Activated CD4-positive, alpha-beta memory T cell treated with anti-CD3 and anti-CD28 coated beads for 36 hours (primary cell): ENCODE results near the gene NDRG2. TPM values are rescaled to one million over a fixed set of nuclear protein-coding genes. Genes with fewer than 3 reads are reported as not detected.
"Not testable (repeated sequence)": the region's sequence is repeated elsewhere in the genome, so short reads cannot be mapped to it uniquely, and the experiment has no call there.

Source experiments
- CTCF ChIA-PET: fragments of 350-600 bp; sonication (Branson Sonifier 250); formaldehyde crosslinking; loops from one replicate; lab custom pipeline; 2021; ENCODE audit warnings: antibody characterized with exemption, inconsistent platforms; lab: Charles Lee
- POLR2A ChIA-PET: fragments of 350-600 bp; sonication (Branson Sonifier 250); formaldehyde crosslinking; loops from one replicate; lab custom pipeline; 2021; ENCODE audit warnings: antibody characterized with exemption; lab: Charles Lee
- DNase-seq: peaks from one replicate; pipeline ENCODE4 v3.0.0-alpha.2; 2020
- H3K27ac Mint-ChIP-seq: one replicate; pipeline ENCODE4 v1.8.0; 2021; ENCODE audit warnings: mixed read lengths
- H3K27me3 Mint-ChIP-seq: one replicate; pipeline ENCODE4 v1.8.0; 2021; ENCODE audit warnings: mixed read lengths
- H3K36me3 Mint-ChIP-seq: one replicate; pipeline ENCODE4 v1.8.0; 2021; ENCODE audit warnings: mixed read lengths
- H3K4me1 Mint-ChIP-seq: one replicate; pipeline ENCODE4 v1.8.0; 2021; ENCODE audit warnings: low read depth, mixed read lengths
- H3K4me3 Mint-ChIP-seq: one replicate; pipeline ENCODE4 v1.8.0; 2021; ENCODE audit warnings: mild to moderate bottlenecking, mixed read lengths
- H3K9me3 Mint-ChIP-seq: one replicate; pipeline ENCODE4 v1.8.0; 2021; ENCODE audit warnings: mixed read lengths
- intact Hi-C: fragments of 100-400 bp; cut with micrococcal nuclease; formaldehyde crosslinking; loops from one replicate; pipeline ENCODE4 v1.15.1; 2023
- total RNA-seq, 2 experiments: library from RNA; stranded (reverse); gene quantifications; one replicate each; pipeline ENCODE4 v1.2.3, GENCODE V29; 2021

NDRG2 gene
- total RNA-seq, 2 experiments from 2014 or later: 7.7 to 9.6 TPM

DNA sequence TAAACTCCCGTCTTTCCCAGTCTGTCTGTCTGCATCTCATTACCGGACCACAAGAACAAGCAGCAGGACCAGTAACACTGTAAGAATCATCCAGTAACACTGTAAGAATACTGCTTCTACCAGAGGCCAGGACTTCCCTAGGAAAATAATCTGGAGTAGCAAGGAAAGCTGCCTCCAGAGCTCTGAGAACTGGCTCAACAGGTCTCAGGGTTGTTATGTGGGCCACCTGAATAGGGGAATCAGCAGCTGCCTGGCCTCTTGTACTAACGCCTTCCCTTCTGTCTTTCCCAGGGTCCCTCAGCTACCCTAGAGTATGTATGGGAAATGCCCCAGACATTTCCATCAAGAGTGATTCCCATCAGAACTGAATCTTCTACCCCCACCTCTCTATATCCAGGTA lies 26.7 kb downstream of the NDRG2 start:
- Mint-ChIP-seq H3K9me3 (no peaks in the 10 kb centered on the region), H3K27me3 (no peaks in the 10 kb centered on the region), H3K36me3 (peaks cover 31% of the 10 kb centered on the region), H3K4me3 (no peak overlapping the region), H3K4me1 (peaks cover 9% of the 10 kb centered on the region), H3K27ac (no peak overlapping the region)
- POLR2A ChIA-PET: no interaction called here
- CTCF ChIA-PET: interaction anchor here (0.7 to 9.0 kb wide), 4 partner anchors 16 to 37 kb away, joined by 3 to 70 read pairs (median 12); no protein-coding TSS in a partner anchor
- no peak for DNase-seq
- intact Hi-C loops: no loop called here

DNA sequence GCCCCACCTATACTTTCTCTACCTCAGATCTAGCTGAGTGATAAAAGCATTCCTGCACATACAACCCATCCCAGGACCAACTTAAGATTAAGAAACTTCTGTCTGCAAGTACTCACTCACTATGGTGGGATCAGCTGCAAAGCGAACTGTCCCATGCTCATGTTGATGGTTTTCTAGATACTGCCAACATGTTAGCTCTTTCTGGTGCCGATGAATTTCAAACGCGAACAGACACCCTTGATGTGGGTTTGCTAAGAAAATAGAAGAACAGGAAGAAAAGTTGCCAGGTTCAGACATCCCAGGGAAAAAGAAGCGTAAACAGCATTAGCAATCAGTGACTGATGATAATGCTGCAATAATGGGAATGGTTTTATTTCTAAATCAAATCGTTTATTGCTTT lies 27.3 kb downstream of the NDRG2 start:
- H3K27ac Mint-ChIP-seq: no peak overlapping the region
- ChIA-PET CTCF (interaction anchor here (0.7 to 9.0 kb wide), 7 partner anchors 8 to 95 kb away, joined by 3 to 70 read pairs (median 3); no protein-coding TSS in a partner anchor), POLR2A (interaction anchor here (0.6 kb wide), 1 partner anchor 62 kb away, joined by 3 read pairs; no protein-coding TSS in a partner anchor)
- H3K4me3 Mint-ChIP-seq: no peak overlapping the region
- no peak for DNase-seq
- intact Hi-C loops: no loop called here
- H3K36me3 Mint-ChIP-seq: peaks cover 33% of the 10 kb centered on the region
- no peaks in the 10 kb centered on the region for H3K27me3 Mint-ChIP-seq
- peaks cover 10% of the 10 kb centered on the region for H3K4me1 Mint-ChIP-seq
- H3K9me3 Mint-ChIP-seq: no peaks in the 10 kb centered on the region

DNA sequence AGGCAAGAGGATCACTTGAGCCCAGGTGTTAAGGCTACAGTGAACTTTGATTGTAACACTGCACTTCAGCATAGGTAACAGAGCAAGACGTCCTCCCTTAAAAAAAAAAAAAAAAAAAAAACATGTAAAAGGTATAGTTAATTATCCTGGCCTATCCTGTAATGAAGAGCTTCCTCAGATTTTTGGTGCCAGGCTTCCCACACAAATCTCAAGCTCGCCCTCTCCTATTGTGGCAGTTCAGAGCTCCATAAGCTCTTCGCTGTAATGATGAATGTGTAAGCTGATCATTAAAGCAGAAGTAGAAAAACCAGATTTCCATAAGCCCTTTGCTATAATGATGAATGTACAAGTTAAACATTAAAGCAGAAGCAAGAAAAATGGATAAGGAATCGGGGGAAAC lies 27.7 kb downstream of the NDRG2 start:
- H3K4me3 Mint-ChIP-seq: no peak overlapping the region
- H3K36me3 Mint-ChIP-seq: peaks cover 35% of the 10 kb centered on the region
- intact Hi-C loops: no loop called here
- no peaks in the 10 kb centered on the region for H3K27me3 Mint-ChIP-seq
- ChIA-PET POLR2A (interaction anchor here (0.6 kb wide), 1 partner anchor 61 kb away, joined by 3 read pairs; no protein-coding TSS in a partner anchor), CTCF (interaction anchor here (0.7 to 9.0 kb wide), 7 partner anchors 9 to 95 kb away, joined by 3 to 70 read pairs (median 3); no protein-coding TSS in a partner anchor)
- H3K4me1 Mint-ChIP-seq: peaks cover 13% of the 10 kb centered on the region
- H3K27ac Mint-ChIP-seq: no peak overlapping the region
- DNase-seq: no peak
- no peaks in the 10 kb centered on the region for H3K9me3 Mint-ChIP-seq

DNA sequence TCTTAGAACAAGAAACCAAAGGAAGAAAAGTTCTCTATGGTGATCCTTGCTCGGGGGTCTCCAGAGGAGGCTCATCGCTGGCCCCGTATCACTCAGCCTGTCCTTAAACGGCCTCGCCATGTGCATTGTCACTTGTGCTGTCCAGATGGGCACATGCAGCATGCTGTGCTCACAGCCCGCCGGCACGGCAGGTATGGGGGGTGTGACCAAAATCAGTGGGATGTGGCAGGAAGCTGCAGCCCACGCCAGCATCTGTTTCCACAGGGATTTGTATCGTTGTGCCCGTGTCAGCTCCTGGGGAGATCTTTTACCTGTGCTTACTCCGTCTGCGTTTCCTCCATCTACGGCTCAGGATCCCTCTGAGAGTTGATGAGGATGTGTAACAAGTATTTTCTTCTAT lies 28.3 kb downstream of the NDRG2 start:
- Mint-ChIP-seq H3K4me1 (peaks cover 18% of the 10 kb centered on the region), H3K9me3 (no peaks in the 10 kb centered on the region), H3K4me3 (no peak overlapping the region), H3K27ac (no peak overlapping the region), H3K27me3 (no peaks in the 10 kb centered on the region), H3K36me3 (peaks cover 39% of the 10 kb centered on the region)
- ChIA-PET CTCF (interaction anchor here (0.9 to 9.0 kb wide), 6 partner anchors 9 to 25 kb away, joined by 3 to 70 read pairs (median 4); no protein-coding TSS in a partner anchor), POLR2A (interaction anchor here (0.7 kb wide), 1 partner anchor 15 kb away, joined by 3 read pairs; no protein-coding TSS in a partner anchor)
- intact Hi-C loops: no loop called here
- DNase-seq: no peak

DNA sequence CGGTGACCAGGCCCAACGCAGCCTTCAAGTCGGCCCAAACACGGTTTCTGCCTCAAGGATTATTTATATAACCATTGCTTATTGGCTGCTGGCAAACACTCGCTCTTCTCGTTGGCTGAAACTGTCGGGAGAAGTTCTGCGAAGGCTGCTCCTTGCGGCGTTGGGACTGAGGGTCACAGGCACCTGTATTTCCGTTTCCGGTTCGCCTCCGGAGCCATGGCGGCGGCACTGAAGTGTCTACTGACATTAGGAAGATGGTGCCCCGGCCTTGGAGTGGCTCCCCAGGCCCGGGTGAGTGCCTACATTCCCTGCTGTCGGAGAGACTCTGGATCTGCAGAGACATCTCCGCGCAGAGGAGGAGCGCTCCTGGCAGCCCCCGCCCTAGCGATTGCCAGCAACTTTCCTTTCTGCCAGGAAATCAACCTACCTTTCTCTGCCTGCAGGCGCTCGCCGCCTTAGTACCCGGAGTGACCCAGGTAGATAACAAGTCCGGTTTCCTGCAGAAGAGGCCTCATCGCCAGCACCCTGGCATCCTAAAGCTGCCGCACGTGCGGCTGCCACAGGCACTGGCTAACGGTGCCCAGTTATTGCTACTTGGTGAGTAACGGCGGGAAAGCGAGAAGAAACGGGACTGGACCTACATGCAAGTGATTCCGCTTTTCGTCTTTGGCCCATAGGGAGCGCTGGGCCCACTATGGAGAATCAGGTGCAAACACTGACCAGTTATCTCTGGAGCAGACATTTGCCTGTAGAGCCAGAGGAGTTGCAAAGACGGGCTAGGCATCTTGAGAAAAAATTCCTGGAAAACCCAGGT lies 34.9 kb downstream of the NDRG2 start, which contains the start of gene METTL17:
TSS of gene METTL17 (plus strand) at position 194 of the 814 bp plus-strand sequence. CDS start at position 217, 23 bp downstream.
- H3K36me3 Mint-ChIP-seq: peaks cover 25% of the 10 kb centered on the region
- peaks cover 31% of the 10 kb centered on the region for H3K4me1 Mint-ChIP-seq
- H3K27ac Mint-ChIP-seq: peak within 1 kb of the TSS; percentile 84
- DNase-seq: peak; percentile 94
- H3K27me3 Mint-ChIP-seq: no peaks in the 10 kb centered on the region
- no peaks in the 10 kb centered on the region for H3K9me3 Mint-ChIP-seq
- POLR2A ChIA-PET: no interaction called here
- CTCF ChIA-PET: interaction anchor here (2.9 to 3.1 kb wide), 2 partner anchors 19 to 25 kb away, joined by 13 to 23 read pairs; no protein-coding TSS in a partner anchor
- intact Hi-C loops: loop anchor here (1.0 to 5.0 kb wide), 4 partner anchors 19 to 394 kb away; partner anchors contain the start of genes RNASE4 and SUPT16H
- peak within 1 kb of the TSS; percentile 91 for H3K4me3 Mint-ChIP-seq

DNA sequence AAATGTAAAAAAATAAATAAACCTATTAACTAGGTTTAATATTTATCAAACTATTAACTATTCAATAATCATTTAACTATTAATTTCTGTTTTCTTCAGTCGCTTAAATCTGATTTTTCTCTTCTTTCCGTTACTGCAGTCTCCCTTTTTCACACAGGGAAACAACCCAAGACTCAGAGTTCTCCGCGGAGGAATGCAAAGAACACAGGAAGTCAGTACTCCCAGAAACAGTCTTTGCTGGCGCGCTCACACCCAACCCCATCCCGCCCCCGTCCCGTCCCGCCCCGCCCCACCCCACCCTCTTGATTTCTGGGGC lies 35.4 kb downstream of the NDRG2 start:
- POLR2A ChIA-PET: no interaction called here
- intact Hi-C loops: loop anchor here (1.0 to 5.0 kb wide), 4 partner anchors 18 to 395 kb away; partner anchors contain the start of genes RNASE4 and SUPT16H

DNA sequence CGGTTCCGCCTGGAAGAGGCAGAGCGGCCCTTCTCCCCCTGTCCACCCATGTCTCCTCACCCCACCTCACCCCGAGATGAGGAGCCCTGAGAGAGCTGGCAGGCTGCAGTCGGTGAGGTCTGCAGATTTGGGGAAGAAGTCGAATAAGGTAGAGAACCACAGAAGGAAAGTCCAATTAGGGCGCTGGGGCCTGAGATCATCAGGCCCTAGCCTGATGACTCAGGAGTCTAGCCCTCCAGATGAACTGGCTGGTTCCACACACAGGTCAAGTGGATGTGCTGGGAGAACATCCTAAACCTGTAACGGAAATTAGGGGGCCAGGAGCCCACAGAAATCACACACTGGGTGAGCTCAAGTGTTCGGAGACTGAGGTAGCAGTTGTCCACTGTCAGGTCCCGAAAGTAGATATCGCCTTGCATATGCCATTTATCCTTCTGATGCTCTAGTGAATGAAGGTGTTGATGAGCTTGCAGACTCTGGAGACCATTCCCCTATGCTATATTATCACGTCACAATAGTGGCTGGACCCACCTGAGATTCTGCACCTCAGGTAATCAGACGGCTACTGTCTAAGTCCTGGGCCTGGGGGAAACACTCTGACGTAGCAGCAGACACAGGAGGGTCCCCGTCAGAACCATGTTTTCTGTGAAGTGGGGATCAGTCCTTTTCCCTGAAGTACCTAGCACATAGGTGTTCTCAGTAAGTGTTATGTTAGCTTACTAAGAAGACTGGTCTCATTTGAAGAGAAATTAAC lies 36.0 kb downstream of the NDRG2 start:
- H3K4me1 Mint-ChIP-seq: peaks cover 28% of the 10 kb centered on the region
- ChIA-PET CTCF (interaction anchor here (1.1 to 3.1 kb wide), 2 partner anchors 18 to 26 kb away, joined by 6 to 23 read pairs; no protein-coding TSS in a partner anchor), POLR2A (no interaction called here)
- peak overlapping the region; percentile 37 for H3K4me3 Mint-ChIP-seq
- intact Hi-C loops: loop anchor here (1.0 to 5.0 kb wide), 4 partner anchors 18 to 395 kb away; partner anchors contain the start of genes RNASE4 and SUPT16H
- H3K27ac Mint-ChIP-seq: peak overlapping the region; percentile 49
- no peaks in the 10 kb centered on the region for H3K27me3 Mint-ChIP-seq
- DNase-seq: no peak
- no peaks in the 10 kb centered on the region for H3K9me3 Mint-ChIP-seq
- H3K36me3 Mint-ChIP-seq: peaks cover 16% of the 10 kb centered on the region

More for the DNA sequence above, 35.4 kb downstream of the NDRG2 start:
- no peak for DNase-seq
- Mint-ChIP-seq H3K9me3 (no peaks in the 10 kb centered on the region), H3K36me3 (peaks cover 20% of the 10 kb centered on the region), H3K4me3 (peak overlapping the region; percentile 91), H3K27me3 (no peaks in the 10 kb centered on the region), H3K27ac (peak overlapping the region; percentile 84), H3K4me1 (peaks cover 29% of the 10 kb centered on the region)
- CTCF ChIA-PET: interaction anchor here (1.1 to 3.1 kb wide), 2 partner anchors 19 to 25 kb away, joined by 6 to 23 read pairs; no protein-coding TSS in a partner anchor

DNA sequence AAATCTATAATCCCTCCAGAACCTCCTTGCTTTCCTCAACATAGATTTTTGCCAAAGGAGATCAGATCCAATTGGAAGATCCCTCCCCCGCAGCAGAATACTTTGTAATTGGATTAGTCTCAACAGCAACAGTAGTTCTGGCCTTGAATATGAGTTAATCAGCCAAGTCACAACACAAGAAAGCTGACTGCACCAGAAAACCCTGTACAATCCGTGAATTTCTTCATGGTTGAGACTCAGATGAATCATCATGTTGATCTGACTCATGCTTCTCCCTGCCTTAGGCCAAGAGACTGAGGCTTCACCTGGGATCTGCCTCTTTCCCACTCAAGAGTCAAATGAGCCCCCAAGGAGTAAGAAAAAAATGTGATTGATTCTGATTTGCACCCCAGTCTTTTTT lies 38.0 kb downstream of the NDRG2 start:
- Mint-ChIP-seq H3K4me1 (peaks cover 18% of the 10 kb centered on the region), H3K4me3 (no peak overlapping the region), H3K36me3 (peaks cover 6% of the 10 kb centered on the region), H3K27me3 (peaks cover 3% of the 10 kb centered on the region), H3K27ac (no peak overlapping the region), H3K9me3 (no peaks in the 10 kb centered on the region)
- ChIA-PET POLR2A (no interaction called here), CTCF (interaction anchor here (0.7 to 3.1 kb wide), 2 partner anchors 16 to 32 kb away, joined by 3 to 23 read pairs; no protein-coding TSS in a partner anchor)
- DNase-seq: no peak
- intact Hi-C loops: loop anchor here (5.0 kb wide), 1 partner anchor 305 kb away; the partner anchor contains the start of gene RNASE4

DNA sequence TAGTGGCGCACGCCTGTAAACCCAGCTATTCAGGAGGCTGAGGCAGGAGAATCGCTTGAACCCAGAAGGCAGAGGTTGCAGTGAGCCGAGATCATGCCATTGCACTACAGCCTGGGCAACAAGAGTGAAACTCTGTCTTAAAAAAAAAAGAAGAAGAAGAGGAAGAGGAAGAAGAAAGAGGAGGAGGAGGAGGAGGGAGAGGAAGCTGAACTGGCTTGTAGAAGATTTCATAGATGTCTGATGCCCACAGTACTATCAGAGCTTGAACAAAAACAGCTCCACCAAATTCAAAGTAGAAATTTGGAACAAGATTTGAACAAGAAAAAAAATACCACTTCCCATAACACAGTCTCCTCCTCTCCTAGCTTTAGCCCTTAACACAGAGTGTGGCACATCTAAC lies 39.2 kb downstream of the NDRG2 start:
- H3K36me3 Mint-ChIP-seq, H3K9me3 Mint-ChIP-seq, H3K27ac Mint-ChIP-seq, POLR2A ChIA-PET, H3K27me3 Mint-ChIP-seq, H3K4me3 Mint-ChIP-seq, DNase-seq: not testable (repeated sequence)
- CTCF ChIA-PET: interaction anchor here (0.7 to 1.2 kb wide), 3 partner anchors 12 to 82 kb away, joined by 3 to 4 read pairs (median 3); no protein-coding TSS in a partner anchor
- intact Hi-C loops: loop anchor here (5.0 kb wide), 1 partner anchor 303 kb away; the partner anchor contains the start of gene RNASE4
- peaks cover 11% of the 10 kb centered on the region for H3K4me1 Mint-ChIP-seq

DNA sequence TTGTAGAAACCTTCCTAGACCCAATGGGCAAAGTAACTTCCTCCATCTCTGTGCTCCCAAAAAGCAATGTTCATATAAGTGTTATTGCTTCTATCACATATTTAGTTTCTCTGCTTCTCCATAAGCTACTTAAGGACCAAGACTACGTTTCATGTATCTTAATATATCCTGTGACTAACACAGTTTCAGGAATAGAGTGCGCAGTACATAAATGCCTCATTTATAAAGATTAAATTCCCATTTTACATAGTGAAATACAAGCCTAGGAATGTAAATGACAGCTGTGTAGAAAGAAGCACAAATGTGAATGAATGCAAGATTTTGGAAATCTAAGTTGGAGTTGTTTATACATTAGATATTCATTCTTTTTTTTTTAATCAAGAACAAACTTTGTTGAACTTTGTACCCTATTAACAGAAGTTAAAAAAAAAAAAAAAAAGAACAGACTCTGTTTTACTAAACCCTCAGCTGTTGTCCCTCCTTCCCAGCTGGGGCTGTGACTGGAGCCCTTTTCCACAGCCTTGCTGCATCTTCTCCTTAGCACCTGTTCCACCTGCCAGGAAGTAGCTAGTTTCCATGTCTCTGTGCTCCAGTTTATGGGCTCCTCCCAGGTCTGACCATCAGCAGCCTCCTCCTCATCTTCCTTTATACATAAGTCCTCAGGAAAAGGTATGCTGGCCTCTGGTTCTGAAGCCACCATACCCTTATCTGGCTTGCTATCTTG lies 42.1 kb downstream of the NDRG2 start:
- H3K4me3 Mint-ChIP-seq: no peak overlapping the region
- POLR2A ChIA-PET: no interaction called here
- H3K36me3 Mint-ChIP-seq: no peaks in the 10 kb centered on the region
- CTCF ChIA-PET: interaction anchor here (0.7 to 4.4 kb wide), 4 partner anchors 12 to 125 kb away, joined by 3 to 52 read pairs (median 4); no protein-coding TSS in a partner anchor
- H3K9me3 Mint-ChIP-seq: no peaks in the 10 kb centered on the region
- H3K4me1 Mint-ChIP-seq: peaks cover 3% of the 10 kb centered on the region
- no peak overlapping the region for H3K27ac Mint-ChIP-seq
- H3K27me3 Mint-ChIP-seq: peaks cover 3% of the 10 kb centered on the region
- no peak for DNase-seq
- intact Hi-C loops: no loop called here

DNA sequence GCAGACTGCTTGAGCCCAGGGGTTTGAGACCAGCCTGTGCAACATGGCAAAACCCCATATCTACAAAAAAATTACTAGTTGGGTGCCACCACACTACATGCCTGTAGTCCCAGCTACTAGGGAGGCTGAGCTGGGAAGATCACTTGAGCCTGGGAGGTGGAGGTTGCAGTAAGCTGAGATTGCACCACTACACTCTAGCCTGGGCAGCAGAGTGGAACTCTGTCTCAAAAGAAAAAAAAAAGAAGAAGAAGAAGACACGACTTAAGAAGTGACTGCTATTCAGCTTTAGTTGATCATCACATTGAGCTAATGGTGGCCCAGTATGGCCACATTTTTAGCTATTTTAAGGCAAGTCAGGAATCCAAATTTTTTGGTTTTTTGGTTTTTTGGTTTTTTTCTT lies 44.0 kb downstream of the NDRG2 start:
- Mint-ChIP-seq H3K27ac (no peak overlapping the region), H3K27me3 (peaks cover 3% of the 10 kb centered on the region), H3K4me1 (no peaks in the 10 kb centered on the region), H3K36me3 (no peaks in the 10 kb centered on the region), H3K4me3 (no peak overlapping the region), H3K9me3 (no peaks in the 10 kb centered on the region)
- ChIA-PET POLR2A (no interaction called here), CTCF (interaction anchor here (4.4 kb wide), 1 partner anchor 10 kb away, joined by 52 read pairs; no protein-coding TSS in a partner anchor)
- DNase-seq: no peak
- intact Hi-C loops: no loop called here
